ENCODE results near the gene KCTD1. TPM values are rescaled to one million over a fixed set of nuclear protein-coding genes. Genes with fewer than 3 reads are reported as not detected.

The KCTD1 gene
- polyA plus RNA-seq, 1 donor from 2014 or later: 32.0 TPM

DNA sequence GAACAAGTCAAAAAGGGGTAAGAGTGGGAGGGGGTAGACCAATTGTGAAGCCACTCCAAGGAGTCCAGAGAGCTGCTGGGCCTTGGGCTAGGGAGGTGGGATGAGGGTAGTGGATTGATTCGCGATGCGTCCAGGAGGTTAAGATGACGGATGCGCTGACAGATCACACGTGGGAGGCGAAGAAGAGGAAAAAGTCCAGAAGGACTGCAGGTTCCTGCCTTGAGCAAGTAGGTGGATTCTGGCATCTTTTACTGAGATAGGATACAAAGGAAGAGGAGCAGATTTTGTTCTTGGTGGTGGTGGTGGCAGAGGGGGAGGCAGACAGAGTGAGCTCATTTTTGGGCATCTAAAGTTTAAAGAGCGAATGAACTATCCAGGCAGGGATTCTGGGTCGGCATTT is 76.5 kb downstream of the KCTD1 start:
- H2AFZ ChIP-seq (ENCODE audit: low read depth, low read length): no peak overlapping the region
- H3K4me2 ChIP-seq (ENCODE audit: low read length): no peak overlapping the region
- H3K4me3 ChIP-seq (ENCODE audit: low read length): no peak overlapping the region
- H3K9me2 ChIP-seq (ENCODE audit: insufficient read depth, low read length): no peaks in the 10 kb centered on the region
- H3K9me3 ChIP-seq (ENCODE audit: low read length): no peaks in the 10 kb centered on the region
- no peak overlapping the region for H3K9ac ChIP-seq (ENCODE audit: low read length)
- H3K27ac ChIP-seq (ENCODE audit: low read length): no peak overlapping the region
- no peak for TF ChIP-seq TAF1 (IDR thresholded peaks at IDR 0.05; ENCODE audit: low read depth)
- no peak for TF ChIP-seq SMC3 (conservative IDR thresholded peaks at IDR 0.05; ENCODE audit: poor library complexity)
- TF ChIP-seq RAD21 (conservative IDR thresholded peaks at IDR 0.05): no peak
- TF ChIP-seq, protein P1, sequence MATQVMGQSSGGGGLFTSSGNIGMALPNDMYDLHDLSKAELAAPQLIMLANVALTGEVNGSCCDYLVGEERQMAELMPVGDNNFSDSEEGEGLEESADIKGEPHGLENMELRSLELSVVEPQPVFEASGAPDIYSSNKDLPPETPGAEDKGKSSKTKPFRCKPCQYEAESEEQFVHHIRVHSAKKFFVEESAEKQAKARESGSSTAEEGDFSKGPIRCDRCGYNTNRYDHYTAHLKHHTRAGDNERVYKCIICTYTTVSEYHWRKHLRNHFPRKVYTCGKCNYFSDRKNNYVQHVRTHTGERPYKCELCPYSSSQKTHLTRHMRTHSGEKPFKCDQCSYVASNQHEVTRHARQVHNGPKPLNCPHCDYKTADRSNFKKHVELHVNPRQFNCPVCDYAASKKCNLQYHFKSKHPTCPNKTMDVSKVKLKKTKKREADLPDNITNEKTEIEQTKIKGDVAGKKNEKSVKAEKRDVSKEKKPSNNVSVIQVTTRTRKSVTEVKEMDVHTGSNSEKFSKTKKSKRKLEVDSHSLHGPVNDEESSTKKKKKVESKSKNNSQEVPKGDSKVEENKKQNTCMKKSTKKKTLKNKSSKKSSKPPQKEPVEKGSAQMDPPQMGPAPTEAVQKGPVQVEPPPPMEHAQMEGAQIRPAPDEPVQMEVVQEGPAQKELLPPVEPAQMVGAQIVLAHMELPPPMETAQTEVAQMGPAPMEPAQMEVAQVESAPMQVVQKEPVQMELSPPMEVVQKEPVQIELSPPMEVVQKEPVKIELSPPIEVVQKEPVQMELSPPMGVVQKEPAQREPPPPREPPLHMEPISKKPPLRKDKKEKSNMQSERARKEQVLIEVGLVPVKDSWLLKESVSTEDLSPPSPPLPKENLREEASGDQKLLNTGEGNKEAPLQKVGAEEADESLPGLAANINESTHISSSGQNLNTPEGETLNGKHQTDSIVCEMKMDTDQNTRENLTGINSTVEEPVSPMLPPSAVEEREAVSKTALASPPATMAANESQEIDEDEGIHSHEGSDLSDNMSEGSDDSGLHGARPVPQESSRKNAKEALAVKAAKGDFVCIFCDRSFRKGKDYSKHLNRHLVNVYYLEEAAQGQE (IDR thresholded peaks at IDR 0.05; ENCODE audit: borderline replicate concordance): no peak
- TF ChIP-seq, protein P2, sequence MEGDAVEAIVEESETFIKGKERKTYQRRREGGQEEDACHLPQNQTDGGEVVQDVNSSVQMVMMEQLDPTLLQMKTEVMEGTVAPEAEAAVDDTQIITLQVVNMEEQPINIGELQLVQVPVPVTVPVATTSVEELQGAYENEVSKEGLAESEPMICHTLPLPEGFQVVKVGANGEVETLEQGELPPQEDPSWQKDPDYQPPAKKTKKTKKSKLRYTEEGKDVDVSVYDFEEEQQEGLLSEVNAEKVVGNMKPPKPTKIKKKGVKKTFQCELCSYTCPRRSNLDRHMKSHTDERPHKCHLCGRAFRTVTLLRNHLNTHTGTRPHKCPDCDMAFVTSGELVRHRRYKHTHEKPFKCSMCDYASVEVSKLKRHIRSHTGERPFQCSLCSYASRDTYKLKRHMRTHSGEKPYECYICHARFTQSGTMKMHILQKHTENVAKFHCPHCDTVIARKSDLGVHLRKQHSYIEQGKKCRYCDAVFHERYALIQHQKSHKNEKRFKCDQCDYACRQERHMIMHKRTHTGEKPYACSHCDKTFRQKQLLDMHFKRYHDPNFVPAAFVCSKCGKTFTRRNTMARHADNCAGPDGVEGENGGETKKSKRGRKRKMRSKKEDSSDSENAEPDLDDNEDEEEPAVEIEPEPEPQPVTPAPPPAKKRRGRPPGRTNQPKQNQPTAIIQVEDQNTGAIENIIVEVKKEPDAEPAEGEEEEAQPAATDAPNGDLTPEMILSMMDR (IDR thresholded peaks at IDR 0.05; ENCODE audit: poor library complexity, severe bottlenecking): no peak
- TF ChIP-seq POLR2AphosphoS5 (IDR thresholded peaks at IDR 0.05): no peak
- no peak for TF ChIP-seq EZH2 (IDR thresholded peaks at IDR 0.05; ENCODE audit: borderline replicate concordance, insufficient read depth, low read length, poor library complexity, severe bottlenecking)
- no peak for TF ChIP-seq MXI1 (conservative IDR thresholded peaks at IDR 0.05; ENCODE audit: poor library complexity, severe bottlenecking)
- TF ChIP-seq EP300 (conservative IDR thresholded peaks at IDR 0.05; ENCODE audit: poor library complexity, severe bottlenecking): no peak
- no peaks in the 10 kb centered on the region for H3K79me2 ChIP-seq (replicated peaks; ENCODE audit: insufficient read depth, low read length)
- H3K36me3 ChIP-seq (ENCODE audit: insufficient read depth, low read length): peaks cover 6% of the 10 kb centered on the region
- H3F3A ChIP-seq (ENCODE audit: insufficient read depth, low read length, poor library complexity, severe bottlenecking): peaks cover 7% of the 10 kb centered on the region
- H3K27me3 ChIP-seq (ENCODE audit: insufficient read depth, low read depth, low read length): no peaks in the 10 kb centered on the region
- no peaks in the 10 kb centered on the region for H4K20me1 ChIP-seq (ENCODE audit: insufficient read depth)

DNA sequence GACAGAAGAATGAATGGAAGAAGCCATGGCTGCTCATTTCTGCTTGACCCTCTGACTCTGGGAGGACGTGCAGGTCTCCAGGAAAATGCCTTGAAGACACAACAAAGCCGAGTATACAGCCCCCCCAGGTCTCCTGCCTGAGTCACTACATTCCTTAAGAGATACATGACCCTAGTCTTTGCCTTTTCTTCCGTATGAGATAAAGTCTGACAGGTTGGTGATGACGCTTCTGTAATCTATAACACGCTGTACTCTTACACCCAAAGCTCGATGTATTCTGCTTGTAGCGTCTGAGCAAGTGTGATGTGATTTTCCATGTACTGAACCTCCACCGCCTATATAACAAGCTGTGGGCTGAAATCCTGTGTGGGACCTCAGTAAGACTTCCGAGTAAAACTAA is 77.3 kb downstream of the KCTD1 start:
- H3F3A ChIP-seq (ENCODE audit: insufficient read depth, low read length, poor library complexity, severe bottlenecking): peaks cover 2% of the 10 kb centered on the region
- H3K9ac ChIP-seq (ENCODE audit: low read length): no peak overlapping the region
- no peaks in the 10 kb centered on the region for H3K9me2 ChIP-seq (ENCODE audit: insufficient read depth, low read length)
- H3K79me2 ChIP-seq (replicated peaks; ENCODE audit: insufficient read depth, low read length): no peaks in the 10 kb centered on the region
- H3K36me3 ChIP-seq (ENCODE audit: insufficient read depth, low read length): peaks cover 11% of the 10 kb centered on the region
- no peaks in the 10 kb centered on the region for H3K27me3 ChIP-seq (ENCODE audit: insufficient read depth, low read depth, low read length)
- no peaks in the 10 kb centered on the region for H3K9me3 ChIP-seq (ENCODE audit: low read length)
- no peak overlapping the region for H2AFZ ChIP-seq (ENCODE audit: low read depth, low read length)
- no peak overlapping the region for H3K4me2 ChIP-seq (ENCODE audit: low read length)
- TF ChIP-seq MXI1 (conservative IDR thresholded peaks at IDR 0.05; ENCODE audit: poor library complexity, severe bottlenecking) (no peak), POLR2AphosphoS5 (IDR thresholded peaks at IDR 0.05) (no peak), EZH2 (IDR thresholded peaks at IDR 0.05; ENCODE audit: borderline replicate concordance, insufficient read depth, low read length, poor library complexity, severe bottlenecking) (no peak), RAD21 (conservative IDR thresholded peaks at IDR 0.05) (no peak), EP300 (conservative IDR thresholded peaks at IDR 0.05; ENCODE audit: poor library complexity, severe bottlenecking) (no peak), SMC3 (conservative IDR thresholded peaks at IDR 0.05; ENCODE audit: poor library complexity) (no peak), TAF1 (IDR thresholded peaks at IDR 0.05; ENCODE audit: low read depth) (no peak)
- TF ChIP-seq, protein P1 (IDR thresholded peaks at IDR 0.05; ENCODE audit: borderline replicate concordance): no peak
- TF ChIP-seq, protein P2 (IDR thresholded peaks at IDR 0.05; ENCODE audit: poor library complexity, severe bottlenecking): no peak
- H3K27ac ChIP-seq (ENCODE audit: low read length): no peak overlapping the region
- no peak overlapping the region for H3K4me3 ChIP-seq (ENCODE audit: low read length)
- H4K20me1 ChIP-seq (ENCODE audit: insufficient read depth): no peaks in the 10 kb centered on the region
